WERI-Rb-1 (cell line): ENCODE results near the gene AMPH.

Experiments used
- DNase-seq: peaks from one replicate; pipeline ENCODE4 v3.0.0-alpha.2; 2020
- H3K27ac ChIP-seq: fragments of 250-450 bp; sonication (Bioruptor Pico); 2 replicates; pipeline ENCODE4 v1.5.1; 2020; ENCODE audit warnings: mild to moderate bottlenecking, moderate library complexity
- H3K27me3 ChIP-seq: fragments of 250-450 bp; sonication (Bioruptor Pico); 2 replicates; pipeline ENCODE4 v1.5.1; 2021; ENCODE audit warnings: mild to moderate bottlenecking, low read depth, moderate library complexity; ENCODE audit not compliant: insufficient read depth, severe bottlenecking
- H3K36me3 ChIP-seq: fragments of 250-450 bp; sonication (Bioruptor Pico); 2 replicates; pipeline ENCODE4 v1.5.1; 2020; ENCODE audit warnings: mild to moderate bottlenecking, moderate library complexity
- H3K4me3 ChIP-seq: 2 replicates; pipeline ENCODE4 v1.5.1; 2011; ENCODE audit warnings: low read depth, mild to moderate bottlenecking, control low read depth, low read length
- H3K9me3 ChIP-seq: fragments of 250-450 bp; sonication (Bioruptor Pico); 2 replicates; pipeline ENCODE4 v1.5.1; 2021; ENCODE audit warnings: mild to moderate bottlenecking, moderate library complexity; ENCODE audit not compliant: severe bottlenecking
- TF ChIP-seq, protein P1 (sequence below): IDR thresholded peaks from 2 replicates; pipeline ENCODE4 v1.5.1; 2011; ENCODE audit warnings: low read depth, mild to moderate bottlenecking, control low read depth, inconsistent platforms, low read length

Gene AMPH

DNA sequence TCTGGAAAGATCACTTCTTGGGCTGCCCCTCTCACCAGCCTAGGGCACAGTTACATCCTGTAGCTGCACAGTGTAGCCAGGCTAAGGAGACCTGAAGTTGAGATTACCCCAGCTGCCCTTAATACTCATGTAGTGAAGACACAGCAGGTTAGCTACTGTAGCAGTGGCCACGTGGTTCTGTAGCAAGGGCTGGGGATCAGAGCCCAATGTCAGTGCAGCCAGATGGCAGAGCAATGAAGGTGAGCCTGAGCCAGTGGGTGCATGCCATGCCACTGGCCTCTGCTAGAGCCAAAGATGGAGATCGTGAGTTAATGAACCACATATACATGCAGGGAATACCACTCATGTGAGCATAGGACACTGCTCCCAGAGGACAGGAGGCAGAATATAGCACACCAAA, 15.5 kb downstream of the AMPH start:
- Histone ChIP-seq H3K36me3 (no peaks in the 10 kb centered on the region), H3K27me3 (no peaks in the 10 kb centered on the region), H3K4me3 (no peak overlapping the region), H3K9me3 (no peaks in the 10 kb centered on the region), H3K27ac (0 out of 2 replicates have a peak overlapping the region, but pooled peaks have one; percentile 7)
- peak; percentile 68 for DNase-seq
- TF ChIP-seq, protein P1, sequence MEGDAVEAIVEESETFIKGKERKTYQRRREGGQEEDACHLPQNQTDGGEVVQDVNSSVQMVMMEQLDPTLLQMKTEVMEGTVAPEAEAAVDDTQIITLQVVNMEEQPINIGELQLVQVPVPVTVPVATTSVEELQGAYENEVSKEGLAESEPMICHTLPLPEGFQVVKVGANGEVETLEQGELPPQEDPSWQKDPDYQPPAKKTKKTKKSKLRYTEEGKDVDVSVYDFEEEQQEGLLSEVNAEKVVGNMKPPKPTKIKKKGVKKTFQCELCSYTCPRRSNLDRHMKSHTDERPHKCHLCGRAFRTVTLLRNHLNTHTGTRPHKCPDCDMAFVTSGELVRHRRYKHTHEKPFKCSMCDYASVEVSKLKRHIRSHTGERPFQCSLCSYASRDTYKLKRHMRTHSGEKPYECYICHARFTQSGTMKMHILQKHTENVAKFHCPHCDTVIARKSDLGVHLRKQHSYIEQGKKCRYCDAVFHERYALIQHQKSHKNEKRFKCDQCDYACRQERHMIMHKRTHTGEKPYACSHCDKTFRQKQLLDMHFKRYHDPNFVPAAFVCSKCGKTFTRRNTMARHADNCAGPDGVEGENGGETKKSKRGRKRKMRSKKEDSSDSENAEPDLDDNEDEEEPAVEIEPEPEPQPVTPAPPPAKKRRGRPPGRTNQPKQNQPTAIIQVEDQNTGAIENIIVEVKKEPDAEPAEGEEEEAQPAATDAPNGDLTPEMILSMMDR: no peak

DNA sequence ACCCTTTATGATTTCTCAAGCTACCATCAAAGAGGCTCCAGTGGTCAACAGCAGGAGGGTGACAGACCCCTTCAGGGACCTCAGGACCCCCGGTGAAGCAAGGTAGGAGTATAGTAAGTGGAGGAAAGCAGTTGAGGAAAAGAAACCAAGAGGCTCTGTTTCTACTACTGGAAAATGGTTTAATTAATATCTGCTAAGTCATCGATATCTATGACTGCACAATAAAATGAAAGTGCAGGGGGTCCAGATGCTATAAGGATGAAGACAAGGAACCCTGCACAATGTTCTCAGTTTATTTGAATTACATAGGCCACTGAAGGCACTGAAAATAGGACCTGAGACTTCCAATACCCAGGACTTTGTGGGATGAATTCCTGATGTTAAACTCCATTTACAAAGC, 23.7 kb downstream of the AMPH start:
- DNase-seq: no peak
- Histone ChIP-seq H3K27me3 (no peaks in the 10 kb centered on the region), H3K4me3 (no peak overlapping the region), H3K27ac (no peak overlapping the region), H3K9me3 (no peaks in the 10 kb centered on the region), H3K36me3 (no peaks in the 10 kb centered on the region)
- TF ChIP-seq, protein P1: no peak

DNA sequence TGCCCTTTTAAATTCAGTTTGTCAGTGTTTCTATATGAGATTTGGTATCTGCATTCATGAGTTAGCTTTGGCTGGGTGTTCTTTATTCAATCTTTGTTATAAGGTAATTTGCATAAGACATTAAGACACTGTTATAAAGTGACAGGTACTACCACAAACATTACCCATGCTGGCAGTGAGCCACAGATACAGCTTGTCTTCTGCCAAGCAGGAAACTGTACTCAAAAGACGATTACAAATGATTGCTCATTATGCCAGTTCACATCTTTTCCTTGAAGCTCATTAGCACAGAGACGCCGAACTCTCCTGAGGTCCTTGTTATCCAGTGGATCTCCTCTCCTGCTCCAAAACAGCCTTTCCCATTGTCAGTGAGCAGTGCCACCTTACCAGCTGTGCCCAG, 30.4 kb downstream of the AMPH start:
- H3K4me3 ChIP-seq: no peak overlapping the region
- H3K27me3 ChIP-seq: no peaks in the 10 kb centered on the region
- H3K27ac ChIP-seq: no peak overlapping the region
- no peaks in the 10 kb centered on the region for H3K36me3 ChIP-seq
- DNase-seq: no peak
- H3K9me3 ChIP-seq: no peaks in the 10 kb centered on the region
- TF ChIP-seq, protein P1: no peak

DNA sequence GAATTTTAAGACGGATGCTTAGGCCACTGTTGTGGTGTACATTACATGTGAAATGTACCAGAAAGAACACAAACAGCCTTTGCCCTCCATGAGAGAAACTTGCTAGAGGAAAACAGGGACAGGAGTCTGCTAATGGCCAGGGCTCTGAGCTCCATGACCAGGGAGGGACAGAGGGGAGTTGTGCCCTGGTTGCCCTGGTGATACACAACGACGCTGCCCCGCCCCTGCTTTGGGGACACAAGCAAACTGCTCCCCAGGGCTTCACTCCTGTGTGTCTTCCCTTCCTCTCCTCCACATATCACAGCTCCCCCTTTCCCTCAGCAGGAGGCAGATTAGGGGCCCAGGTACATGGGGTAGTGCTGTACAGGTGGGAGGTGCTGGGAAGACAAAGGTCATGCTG, 36.2 kb downstream of the AMPH start:
- no peak for DNase-seq
- Histone ChIP-seq H3K27me3 (no peaks in the 10 kb centered on the region), H3K9me3 (no peaks in the 10 kb centered on the region), H3K4me3 (no peak overlapping the region), H3K27ac (no peak overlapping the region), H3K36me3 (no peaks in the 10 kb centered on the region)
- TF ChIP-seq, protein P1: no peak

- Histone ChIP-seq H3K27ac (no peak overlapping the region), H3K4me3 (no peak overlapping the region), H3K36me3 (no peaks in the 10 kb centered on the region), H3K9me3 (no peaks in the 10 kb centered on the region), H3K27me3 (no peaks in the 10 kb centered on the region)
- no peak for DNase-seq
- TF ChIP-seq, protein P1: no peak
Measured at GRCh38 chr7:38592737-38593288, 38.4 kb downstream of the AMPH start.

GRCh38 chr7:38585572-38586354, 45.4 kb downstream of the AMPH start:
- DNase-seq: no peak
- Histone ChIP-seq H3K27me3 (no peaks in the 10 kb centered on the region), H3K36me3 (no peaks in the 10 kb centered on the region), H3K27ac (no peak overlapping the region), H3K9me3 (no peaks in the 10 kb centered on the region), H3K4me3 (no peak overlapping the region)
- TF ChIP-seq, protein P1: no peak
